ENCODE results near the gene KLC1.
A peak's percentile ranks its signal among the peaks of the same experiment; 100 is the strongest.

The KLC1 gene

DNA sequence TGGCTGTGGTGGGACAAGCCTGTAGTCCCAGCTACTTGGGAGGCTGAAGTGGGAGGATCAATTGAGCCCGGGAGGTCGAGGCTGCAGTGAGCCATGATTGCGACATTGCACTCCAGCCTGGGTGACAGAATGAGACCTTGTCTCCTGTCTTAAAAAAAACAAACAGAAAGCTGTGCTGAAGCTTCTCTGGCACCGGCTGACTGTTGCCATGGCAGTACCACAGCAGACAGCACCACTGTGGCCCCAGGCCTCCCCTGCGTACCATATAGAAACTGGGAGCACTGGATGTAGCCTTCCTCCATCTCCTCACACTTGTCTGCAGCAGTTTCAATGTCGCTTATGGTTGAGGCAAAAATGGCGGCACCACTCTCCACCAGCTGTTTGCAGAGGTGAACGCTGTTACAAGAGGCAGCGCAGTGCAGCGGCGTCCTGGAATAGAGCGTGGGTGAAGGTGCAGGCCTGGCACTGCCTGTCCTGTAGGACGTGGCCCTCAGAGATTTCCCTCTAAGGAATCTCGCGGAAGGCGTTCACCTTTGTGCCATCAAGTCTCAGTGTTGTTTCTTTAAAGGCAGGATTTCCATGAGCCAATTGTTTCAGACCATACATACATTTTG lies 108.5 kb downstream of the KLC1 start:
- DNase-seq, result no peak

DNA sequence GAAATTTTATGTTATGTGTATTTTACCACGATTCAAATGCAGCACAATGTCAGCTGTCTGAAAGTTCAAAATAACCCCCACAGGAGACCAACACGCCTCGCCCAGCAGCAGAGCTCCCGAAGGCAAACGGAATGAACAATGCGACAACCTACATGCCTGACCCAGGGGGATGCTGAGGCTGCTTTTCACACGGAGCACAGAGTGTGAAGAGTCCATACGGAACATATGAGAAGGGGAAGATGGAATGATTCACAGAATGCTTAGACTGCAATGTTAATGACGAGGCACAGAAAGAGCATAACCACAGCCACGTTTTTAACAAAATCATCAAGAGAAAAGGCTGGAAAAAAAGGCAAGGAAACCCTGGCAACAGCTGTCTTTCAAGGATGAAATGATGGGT lies 109.2 kb downstream of the KLC1 start:
- no peak for DNase-seq

DNA sequence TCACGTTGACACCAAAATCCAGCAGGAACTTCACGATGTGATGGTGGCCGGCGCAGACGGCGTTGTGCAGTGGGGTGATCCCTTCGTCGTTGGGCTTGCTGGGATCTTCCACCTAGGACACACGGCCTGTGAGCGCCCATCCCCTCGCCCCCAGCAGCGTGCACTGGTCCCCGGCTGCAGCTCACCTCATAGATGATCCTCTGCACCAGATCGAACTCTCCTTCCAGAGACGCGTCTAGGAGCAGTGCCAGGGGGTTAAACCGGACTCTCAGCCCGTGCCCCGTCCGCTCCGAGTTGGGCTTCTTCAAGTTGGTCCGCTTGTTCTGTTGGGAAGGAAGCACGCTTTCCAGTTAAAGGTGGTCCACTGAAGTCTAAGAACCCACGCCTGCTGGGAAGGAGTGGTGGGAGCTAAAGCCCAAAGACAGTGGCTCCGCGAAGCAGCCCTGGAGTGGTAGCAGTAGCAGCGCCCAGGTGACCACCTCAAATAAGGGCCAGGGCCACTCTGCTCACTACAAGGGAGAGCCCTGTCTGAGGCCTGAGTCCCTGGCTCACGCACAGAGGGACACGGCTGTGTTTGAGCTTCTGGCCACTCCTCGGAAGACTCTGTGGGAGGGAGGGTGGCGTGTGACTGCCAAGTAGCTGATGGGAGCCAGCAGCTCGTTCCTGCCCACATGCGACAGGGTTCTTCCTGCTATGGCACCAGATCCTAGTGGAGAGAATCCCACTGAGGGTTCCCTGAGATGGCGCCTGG lies 109.9 kb downstream of the KLC1 start:
- DNase-seq, result no peak

DNA sequence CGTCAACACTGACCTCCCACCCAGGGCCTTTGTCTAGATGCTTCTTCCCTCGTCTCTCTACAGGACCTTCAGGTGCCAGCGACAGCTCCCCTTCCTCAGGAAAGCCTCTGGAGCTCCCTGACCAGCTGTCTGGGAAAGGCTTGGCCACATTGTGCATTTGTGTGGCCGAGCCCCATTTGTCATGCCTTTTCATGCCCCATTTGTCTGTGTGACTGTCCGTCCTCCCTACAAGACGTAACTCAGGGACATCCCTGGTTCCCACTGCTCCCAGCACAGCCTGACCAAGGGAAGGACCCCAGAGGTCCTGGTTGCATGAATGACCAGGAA lies 110.4 kb downstream of the KLC1 start:
- no peak for DNase-seq

DNA sequence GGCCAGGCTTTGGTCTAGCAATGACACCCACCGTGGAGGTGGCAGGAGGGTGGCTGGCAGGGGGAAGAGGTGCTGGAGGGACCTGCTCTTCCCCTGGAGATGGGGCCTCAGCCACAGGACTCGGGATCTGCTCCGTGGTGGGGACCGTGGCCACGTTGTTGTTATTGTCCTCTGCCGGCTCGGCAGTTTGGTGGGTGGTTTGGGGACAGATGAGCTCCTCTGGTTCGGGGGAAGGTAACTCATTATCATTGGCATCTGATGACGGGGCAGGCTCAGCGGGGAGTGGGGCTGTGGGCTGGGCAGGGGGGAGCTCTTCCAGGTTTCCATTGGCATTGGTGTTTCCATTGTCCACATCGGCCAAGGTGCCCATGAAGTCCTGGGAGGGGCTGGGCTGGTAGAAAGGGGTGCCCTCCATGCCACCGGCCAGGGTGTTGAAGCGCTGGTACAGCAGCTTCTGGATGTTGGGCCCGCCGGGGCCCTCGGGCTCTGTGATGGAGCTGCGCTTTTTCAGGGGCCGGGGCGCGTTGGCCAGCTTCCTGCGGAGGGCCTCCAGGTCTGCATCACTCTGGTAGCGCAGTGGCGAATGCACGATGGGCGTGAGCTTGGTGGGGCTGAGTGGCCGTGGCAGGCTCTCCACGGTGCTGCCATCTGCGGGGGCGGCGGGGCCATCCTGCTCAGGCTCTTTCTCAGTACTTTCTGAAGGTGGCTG lies 110.9 kb downstream of the KLC1 start:
- no peak for DNase-seq

DNA sequence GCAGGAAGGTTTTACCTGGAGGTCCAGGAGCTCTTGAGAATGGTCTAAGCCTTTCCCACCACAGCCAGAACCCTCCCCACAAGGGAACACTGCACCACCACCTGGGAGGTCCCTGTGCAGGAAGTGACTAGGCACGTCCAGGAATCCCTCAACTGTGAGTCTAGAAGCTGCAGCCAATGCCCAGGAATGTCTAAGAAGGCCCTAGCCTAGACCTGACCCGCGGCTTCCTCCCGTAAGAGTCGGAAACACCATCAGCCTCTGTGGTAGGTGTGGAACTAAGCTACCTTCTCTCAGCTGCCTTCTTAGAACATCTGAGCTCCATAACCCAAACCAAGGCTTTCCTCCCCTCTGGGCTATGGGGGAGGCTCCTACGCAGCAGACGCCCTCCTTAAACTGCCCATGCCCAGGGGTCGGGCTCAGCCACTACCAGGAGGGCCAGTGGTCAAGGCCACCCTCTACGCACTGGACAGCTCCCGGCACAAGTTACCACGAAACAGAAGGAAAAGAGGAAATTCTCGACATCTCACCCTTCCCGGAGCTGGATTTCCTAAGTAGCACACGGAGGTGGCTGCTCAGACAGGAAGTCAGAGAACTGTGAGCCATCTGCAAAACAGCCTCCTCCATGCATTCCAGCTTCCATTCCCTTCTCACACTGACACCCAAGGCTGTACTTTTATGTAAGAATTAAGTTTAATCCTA lies 112.1 kb downstream of the KLC1 start:
- no peak for DNase-seq

DNA sequence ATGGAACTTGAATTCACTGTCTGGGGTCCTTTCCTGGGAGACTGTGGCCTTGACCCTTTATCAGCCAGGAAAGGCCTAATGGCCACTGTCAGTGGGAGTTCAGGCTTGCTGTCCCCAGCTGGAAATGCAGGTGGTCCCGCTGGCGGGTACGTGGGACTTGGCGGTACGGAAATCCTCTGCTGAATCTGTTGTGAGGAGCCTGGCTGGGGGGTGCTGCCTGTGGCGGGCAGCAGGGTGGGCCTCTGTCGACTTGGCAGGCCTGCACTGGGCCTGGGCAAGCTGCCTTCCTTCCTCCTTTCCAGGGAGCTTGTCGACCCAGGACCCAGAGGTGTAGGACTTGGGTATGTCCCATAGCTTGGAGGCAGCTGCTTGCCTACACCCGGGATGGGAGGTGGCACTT lies 112.9 kb downstream of the KLC1 start:
- DNase-seq, result no peak

DNA sequence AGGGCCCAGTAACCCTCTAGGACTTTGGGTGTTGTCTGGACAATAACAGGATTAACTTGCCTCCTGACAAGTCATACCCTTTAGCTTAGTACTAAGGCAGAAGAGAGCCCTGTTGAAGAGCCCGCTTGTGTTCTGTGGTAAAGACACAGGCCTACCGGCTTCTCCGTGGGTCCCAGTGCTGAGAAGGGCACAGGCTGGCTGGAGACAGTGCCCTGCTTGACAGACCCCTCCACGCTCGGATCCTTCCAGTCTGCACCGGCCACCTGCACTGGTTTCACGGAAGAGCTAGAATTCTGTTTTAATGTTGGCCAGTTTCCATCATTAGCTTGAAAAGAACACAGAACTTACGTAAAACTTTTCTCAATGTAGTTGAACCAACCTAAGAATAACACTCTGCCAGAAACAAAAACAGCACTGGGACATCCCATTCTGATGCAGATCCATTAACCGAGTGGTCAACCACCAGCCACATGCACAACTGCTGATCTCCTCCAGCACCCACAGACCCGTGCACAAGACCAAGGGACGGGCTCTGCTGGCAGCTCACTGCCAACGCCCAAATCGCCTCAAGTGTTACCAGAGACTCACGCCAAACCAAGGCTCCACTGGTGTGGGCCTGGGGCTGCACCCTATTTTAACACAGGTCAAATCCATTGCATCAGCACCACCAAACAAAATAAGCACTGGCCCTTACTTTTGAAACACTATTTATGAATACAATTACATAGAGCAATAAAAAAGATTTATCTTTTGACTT lies 113.7 kb downstream of the KLC1 start:
- DNase-seq, result no peak

DNA sequence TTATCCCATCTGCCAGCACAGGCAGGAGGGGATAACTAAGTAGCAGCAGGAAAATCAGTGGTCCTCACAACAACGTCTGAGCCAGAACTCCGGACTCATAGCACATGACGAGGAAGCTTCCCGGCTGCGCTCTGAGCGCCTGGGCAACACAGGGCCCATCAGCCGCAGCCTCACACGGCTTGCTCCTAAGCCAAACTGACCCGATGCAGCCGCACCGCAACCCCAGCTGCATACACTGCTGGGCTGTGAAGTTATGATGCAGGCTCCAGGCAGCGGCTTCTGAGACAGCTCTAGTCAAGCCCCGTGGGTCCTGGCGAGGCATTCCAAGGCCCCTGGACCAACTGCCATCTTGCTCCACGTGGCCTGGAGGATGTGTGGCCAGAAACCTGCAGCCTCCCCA lies 114.7 kb downstream of the KLC1 start:
- DNase-seq, result no peak

DNA sequence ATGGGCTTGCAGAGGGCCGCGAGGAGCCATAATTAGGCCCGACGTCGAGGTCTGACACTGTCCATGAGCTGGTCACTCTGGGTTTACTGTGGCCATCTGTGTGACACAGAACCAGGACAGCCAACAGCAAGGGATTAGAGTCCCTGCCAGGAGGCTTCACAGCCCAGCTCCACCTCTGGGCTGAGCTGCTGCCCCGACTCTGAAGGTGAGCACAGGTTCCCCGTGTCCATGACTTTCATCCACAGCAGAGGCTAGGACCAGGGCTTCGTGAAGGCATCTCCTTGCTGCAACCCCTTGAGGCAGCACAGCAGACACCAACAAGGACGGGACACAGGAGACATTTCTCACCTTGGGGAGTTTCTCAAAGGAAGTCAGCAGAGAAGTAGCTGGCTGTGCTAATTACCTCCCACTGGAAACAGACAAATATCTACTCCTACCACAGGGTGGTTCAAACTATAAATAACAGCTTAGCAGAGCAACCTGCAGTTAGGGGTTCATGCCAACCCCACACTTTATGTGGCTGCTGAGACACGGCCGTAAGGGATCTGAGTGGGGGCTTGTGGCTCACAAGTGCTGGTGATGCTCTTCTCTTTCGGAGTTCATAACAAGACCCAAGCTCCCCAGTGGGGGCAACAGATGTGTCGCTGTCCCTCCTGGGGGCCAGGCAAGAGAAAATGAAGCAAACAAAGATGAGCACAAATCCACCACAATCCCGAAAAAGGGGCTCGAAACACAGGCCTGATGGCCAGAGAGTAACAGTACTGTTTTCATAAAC lies 115.8 kb downstream of the KLC1 start:
- DNase-seq, result no peak

DNA sequence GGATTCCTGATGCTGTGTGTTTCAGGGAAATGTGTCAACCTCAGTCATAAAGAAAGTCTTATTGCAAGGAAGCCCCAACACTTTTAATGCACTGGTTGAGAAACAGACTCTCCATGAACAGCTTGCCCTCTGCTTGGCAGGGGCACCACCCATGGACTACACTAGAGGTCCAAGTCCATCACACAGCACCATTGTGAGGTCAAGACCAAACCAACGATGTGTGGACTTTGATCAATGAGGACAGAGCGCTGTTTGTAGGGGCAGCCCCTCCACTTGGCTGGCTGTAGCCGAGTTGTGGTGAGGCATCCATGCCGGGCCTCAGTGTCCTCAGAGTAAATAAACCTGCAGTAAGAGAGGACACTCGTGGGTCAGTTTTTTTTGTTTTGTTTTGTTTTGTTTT lies 116.4 kb downstream of the KLC1 start:
- no peak for DNase-seq

DNA sequence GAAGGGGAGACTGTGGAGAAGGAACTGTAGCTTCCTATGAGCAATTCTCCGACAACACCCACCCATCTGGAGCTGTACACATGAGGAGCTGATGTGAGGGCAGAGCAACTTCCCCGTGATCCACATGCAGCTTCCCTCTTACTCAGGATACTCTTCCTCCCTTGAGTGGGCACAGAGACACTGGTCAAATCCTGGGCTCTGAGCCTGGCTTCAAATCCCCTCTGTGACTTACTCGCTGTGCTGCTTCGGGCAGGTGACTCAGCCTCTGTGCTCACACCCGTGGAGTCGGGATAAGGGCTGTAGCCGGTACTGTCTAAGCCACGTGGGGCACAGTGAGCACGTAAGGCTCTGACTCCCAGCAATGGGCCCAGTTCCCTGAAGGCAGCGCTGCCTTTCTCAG lies 117.7 kb downstream of the KLC1 start:
- no peak for DNase-seq

DNA sequence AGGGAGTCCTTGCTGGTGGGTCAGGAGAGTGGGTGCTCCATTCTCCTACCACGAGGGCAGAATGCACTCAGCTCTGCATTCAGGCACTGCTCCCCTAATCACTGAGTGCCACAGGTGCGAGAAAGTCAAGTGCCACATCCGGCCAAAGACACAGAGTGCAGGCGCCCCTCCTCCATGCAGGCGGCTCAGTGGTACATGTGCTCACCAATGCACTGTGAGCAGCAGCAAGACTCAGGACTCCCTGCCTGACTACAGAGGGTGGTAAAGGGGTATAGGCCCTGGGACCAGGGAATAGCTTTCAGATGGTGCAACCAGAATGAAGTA lies 119.5 kb downstream of the KLC1 start:
- DNase-seq, result peak; percentile 52

DNA sequence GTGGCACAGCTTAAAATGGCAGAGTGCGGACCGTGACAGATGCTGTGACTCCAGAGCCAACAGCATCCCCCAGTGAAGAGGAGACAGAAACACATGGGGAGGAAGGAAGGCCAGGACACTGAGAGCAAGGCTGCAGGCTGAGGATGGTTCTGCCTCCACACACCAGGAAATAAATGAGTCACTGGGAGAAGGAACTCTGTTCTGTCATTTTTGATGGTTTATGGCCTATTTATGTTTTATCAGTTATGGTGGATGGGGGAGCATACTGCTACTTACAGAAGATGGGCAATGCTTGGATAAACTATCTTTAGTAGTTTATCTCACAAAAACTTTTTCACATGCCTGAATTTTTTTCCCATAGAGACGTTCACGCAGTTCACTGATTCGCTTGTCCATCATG lies 120.4 kb downstream of the KLC1 start:
- no peak for DNase-seq

DNA sequence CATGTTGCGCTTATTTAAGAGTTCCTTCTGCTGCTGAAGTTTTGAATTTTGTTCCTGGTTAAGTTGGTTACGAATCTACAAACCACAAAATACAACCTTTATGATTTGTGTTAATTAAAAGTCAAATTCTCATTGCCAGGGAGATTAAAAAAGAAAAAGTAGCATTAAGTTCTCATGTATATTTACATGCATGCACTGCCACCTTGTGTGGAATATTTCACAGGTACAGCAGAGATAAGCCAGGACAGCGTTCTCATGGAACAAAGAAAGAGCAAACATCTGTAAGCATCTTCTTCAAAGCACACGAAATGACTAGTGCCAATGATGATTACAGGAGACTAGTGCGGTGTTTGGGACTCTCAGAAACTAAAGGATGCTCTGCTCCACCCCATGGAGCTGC lies 120.8 kb downstream of the KLC1 start:
- DNase-seq, result no peak

All from activated naive CD4-positive, alpha-beta T cell treated with anti-CD3 and anti-CD28 coated beads, Interleukin-2, amount 50 U/mL, for 16 hours (primary cell).